Stimulated activated naive CD8-positive, alpha-beta T cell treated with anti-CD3 and anti-CD28 coated beads, Interleukin-15, amount 100 ng/mL, for 72 hours (primary cell): ENCODE results near the gene TNFAIP8.

ENCODE experiments used
- ATAC-seq: fragments of 150-1000 bp; cut with Tn5 transposase; 2 replicates; pipeline ENCODE4 v1.10.0; 2021; ENCODE audit warnings: mild to moderate bottlenecking, moderate library complexity
- DNase-seq, 2 donors: peaks; one replicate each; pipeline ENCODE4 v3.0.0; 2021 to 2022
- H3K27ac Mint-ChIP-seq, 2 donors: one replicate each; pipeline ENCODE4 v1.8.0; 2022; ENCODE audit warnings: mild to moderate bottlenecking in 2 of 2, mixed read lengths in 2 of 2, moderate library complexity in 2 of 2
- H3K27me3 Mint-ChIP-seq: one replicate; pipeline ENCODE4 v1.8.0; 2022; ENCODE audit warnings: mixed read lengths
- H3K4me1 Mint-ChIP-seq: one replicate; pipeline ENCODE4 v1.8.0; 2022; ENCODE audit warnings: mild to moderate bottlenecking, mixed read lengths
- H3K4me3 Mint-ChIP-seq, 2 donors: one replicate each; pipeline ENCODE4 v1.8.0; 2022; ENCODE audit warnings: mild to moderate bottlenecking in 2 of 2, mixed read lengths in 2 of 2, moderate library complexity in 1 of 2
- H3K9me3 Mint-ChIP-seq, 2 donors: one replicate each; pipeline ENCODE4 v1.8.0; 2022; ENCODE audit warnings: mixed read lengths in 2 of 2

Gene TNFAIP8

DNA sequence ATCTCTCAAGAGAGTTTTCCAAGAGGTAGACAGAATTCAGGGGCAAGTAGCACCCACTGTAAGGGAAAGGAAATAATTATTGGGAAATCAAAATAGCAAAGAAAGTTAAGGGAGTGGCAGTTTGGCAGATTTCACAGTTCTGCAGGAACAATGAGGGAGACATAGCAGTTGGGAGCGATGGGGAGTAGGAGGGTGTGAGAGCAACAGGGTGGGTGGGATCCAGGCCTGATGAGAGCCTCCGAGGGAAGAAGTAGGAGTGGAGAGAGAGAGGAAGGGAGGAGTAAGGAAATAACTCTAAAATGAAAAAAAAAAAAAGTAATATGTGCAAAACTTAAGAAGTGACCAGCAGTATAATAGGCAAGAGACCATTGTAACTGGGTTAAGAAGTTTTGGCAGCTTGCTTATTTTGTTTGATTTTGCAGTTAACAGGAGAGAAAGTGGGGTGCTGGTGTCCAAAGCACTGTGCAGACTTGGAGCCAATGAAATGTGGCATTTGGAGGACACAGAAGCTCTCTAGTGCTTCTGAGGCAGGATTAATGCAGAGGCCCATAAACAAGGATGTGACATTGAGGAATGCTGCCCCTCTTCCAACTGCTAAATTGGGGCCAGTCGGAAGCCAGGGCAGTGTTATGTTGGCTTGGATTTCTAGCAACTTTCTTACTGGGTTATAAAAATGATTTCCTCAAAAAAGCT is 10.2 kb downstream of the TNFAIP8 start:
- ATAC-seq (no peak), DNase-seq (no peak)
- Mint-ChIP-seq H3K9me3 (peaks cover 0 to 4% of the 10 kb centered on the region in 2 donors), H3K4me3 (peak overlapping the region; percentile 58 to 88), H3K4me1 (peaks cover 96% of the 10 kb centered on the region), H3K27ac (peak overlapping the region; percentile 98 to 100), H3K27me3 (no peaks in the 10 kb centered on the region)

DNA sequence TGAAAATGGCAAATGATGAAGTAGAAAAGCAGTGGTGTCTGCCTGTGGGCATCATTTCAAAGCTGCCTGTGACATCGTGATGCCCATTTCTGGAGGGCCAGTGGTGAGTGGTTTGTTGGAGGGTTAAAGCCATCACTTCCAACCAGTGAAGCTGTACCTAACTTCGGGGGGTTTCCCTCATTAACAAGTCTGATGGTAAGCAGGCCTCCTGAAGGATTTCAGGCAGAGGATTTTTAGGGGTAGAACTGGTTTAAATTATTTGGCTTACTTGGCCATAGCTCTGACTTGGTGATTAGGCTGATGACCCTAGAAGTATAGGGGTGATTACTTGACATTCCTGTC is 10.7 kb downstream of the TNFAIP8 start:
- ATAC-seq: peak; percentile 73
- peak overlapping the region; percentile 58 to 88 for H3K4me3 Mint-ChIP-seq
- H3K4me1 Mint-ChIP-seq: peaks cover 96% of the 10 kb centered on the region
- peak in 1 of 2 donors; percentile 67 for DNase-seq
- H3K9me3 Mint-ChIP-seq: peaks cover 0 to 4% of the 10 kb centered on the region in 2 donors
- H3K27me3 Mint-ChIP-seq: no peaks in the 10 kb centered on the region
- peak overlapping the region; percentile 98 to 100 for H3K27ac Mint-ChIP-seq

DNA sequence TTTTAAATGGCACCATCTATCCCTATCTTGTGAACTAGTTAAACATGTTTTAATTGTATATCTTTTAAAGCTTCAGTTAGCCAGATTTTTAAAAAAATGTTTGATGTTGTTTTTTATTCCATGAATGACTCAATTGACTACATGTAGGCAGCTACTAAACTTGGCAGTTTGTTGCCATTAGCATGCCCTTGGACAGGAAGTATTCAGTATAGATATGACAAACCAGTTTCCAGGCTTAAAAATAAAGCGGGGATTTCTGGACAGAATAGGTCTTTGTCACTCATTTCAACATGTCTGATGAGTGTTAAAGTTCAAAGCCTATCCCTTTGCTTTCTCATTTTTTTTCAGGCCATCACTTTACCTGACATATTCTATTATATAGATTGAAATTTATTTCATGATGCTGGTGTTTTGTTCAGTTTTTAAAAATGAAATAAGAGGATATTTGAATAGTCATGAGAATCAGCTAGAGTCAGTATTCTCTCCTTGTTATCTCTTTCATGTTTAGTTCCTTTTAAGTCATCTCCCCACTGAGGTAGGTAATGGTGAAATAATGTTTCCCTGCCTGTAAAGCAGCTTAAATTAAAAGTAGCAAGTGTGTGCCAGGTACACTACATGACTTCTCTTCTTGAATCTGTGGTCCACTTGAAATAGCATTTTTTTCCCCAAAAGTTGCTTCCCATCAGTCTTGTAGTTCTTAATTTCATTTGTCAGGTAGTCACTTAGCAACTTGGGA is 11.9 kb downstream of the TNFAIP8 start:
- DNase-seq (peak; percentile 26 to 40), ATAC-seq (peak; percentile 83)
- peaks cover 91% of the 10 kb centered on the region for H3K4me1 Mint-ChIP-seq
- H3K27me3 Mint-ChIP-seq: no peaks in the 10 kb centered on the region
- H3K27ac Mint-ChIP-seq: peak overlapping the region; percentile 98 to 100
- peaks cover 0 to 4% of the 10 kb centered on the region in 2 donors for H3K9me3 Mint-ChIP-seq
- peak overlapping the region; percentile 80 to 88 for H3K4me3 Mint-ChIP-seq

DNA sequence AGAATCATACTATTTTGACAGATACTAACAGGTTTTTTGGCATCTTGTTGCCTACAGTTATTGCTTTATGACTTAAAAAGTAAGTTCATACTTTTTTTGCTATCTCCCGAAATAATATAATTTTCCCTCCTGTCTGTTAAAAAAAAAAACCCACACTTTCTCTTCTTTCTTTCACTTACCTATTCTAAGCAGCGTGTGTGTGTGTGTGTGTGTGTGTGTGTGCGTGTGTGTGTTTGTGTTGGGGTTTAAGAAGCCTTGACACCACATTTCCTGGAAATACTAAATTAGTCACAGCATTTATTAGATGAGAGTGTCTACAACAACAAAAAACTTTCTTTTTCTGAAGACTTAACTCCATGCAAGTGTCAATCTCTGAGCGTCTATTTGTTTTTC is 12.4 kb downstream of the TNFAIP8 start:
- peaks cover 91% of the 10 kb centered on the region for H3K4me1 Mint-ChIP-seq
- DNase-seq (no peak), ATAC-seq (peak; percentile 53)
- peak overlapping the region; percentile 80 to 88 for H3K4me3 Mint-ChIP-seq
- H3K27ac Mint-ChIP-seq: peak overlapping the region; percentile 98 to 100
- H3K9me3 Mint-ChIP-seq: peaks cover 0 to 4% of the 10 kb centered on the region in 2 donors
- H3K27me3 Mint-ChIP-seq: no peaks in the 10 kb centered on the region

DNA sequence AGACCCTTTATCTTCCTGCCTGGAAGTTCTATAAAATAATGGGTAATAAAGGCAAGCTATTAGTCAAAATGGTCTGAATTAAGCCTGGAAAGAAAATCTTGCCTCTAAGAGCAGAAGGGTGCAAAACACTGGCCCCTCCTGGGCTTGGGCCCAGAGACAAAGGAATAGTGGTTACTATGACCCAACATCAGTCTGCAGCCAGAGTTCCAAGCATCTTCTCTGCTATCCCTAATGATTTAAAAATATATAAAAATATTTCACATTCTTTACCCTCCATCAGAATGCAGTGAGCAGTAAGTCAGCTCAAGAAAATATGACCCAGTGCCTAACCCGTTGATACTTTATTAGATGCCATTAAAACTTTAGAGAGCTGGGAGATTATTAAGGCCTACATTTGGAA is 14.7 kb downstream of the TNFAIP8 start:
- peak overlapping the region in 1 of 2 donors; percentile 48 for H3K27ac Mint-ChIP-seq
- DNase-seq (no peak), ATAC-seq (no peak)
- H3K4me3 Mint-ChIP-seq: peak overlapping the region in 1 of 2 donors; percentile 45
- H3K27me3 Mint-ChIP-seq: no peaks in the 10 kb centered on the region
- H3K9me3 Mint-ChIP-seq: no peaks in the 10 kb centered on the region
- peaks cover 88% of the 10 kb centered on the region for H3K4me1 Mint-ChIP-seq

- Mint-ChIP-seq H3K4me1 (peaks cover 81% of the 10 kb centered on the region), H3K9me3 (no peaks in the 10 kb centered on the region), H3K4me3 (peak overlapping the region in 1 of 2 donors; percentile 45), H3K27ac (peak overlapping the region; percentile 80 to 84), H3K27me3 (no peaks in the 10 kb centered on the region)
- ATAC-seq (no peak), DNase-seq (no peak)
These were observed 15.3 kb downstream of the TNFAIP8 start for GRCh38 chr5:119371146-119371545.

DNA sequence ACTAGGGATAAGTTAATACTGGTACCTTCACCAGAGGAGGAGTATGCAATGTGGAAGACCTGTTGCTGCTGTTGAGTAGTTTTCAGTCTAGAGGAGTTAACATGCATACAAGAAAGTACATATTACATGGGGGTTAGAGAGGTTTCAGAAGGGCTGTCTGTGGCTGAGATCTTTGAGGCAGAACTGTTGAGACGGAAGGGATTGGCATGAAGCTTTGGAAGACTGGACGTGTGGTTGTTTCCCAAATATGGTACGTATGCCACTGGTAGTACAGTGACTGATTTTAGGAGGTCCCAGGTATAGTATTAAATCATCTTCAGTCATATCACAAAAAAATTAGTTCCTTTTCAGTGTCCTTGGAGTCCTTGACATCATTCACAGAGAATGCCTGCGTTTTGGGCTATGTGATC is 17.6 kb downstream of the TNFAIP8 start:
- peak overlapping the region in 1 of 2 donors; percentile 0 for H3K4me3 Mint-ChIP-seq
- H3K27ac Mint-ChIP-seq: peak overlapping the region; percentile 0 to 48
- DNase-seq (no peak), ATAC-seq (peak; percentile 59)
- H3K27me3 Mint-ChIP-seq: no peaks in the 10 kb centered on the region
- H3K4me1 Mint-ChIP-seq: peaks cover 81% of the 10 kb centered on the region
- H3K9me3 Mint-ChIP-seq: no peaks in the 10 kb centered on the region

GRCh38 chr5:119374901-119375300 is 19.1 kb downstream of the TNFAIP8 start:
- DNase-seq: no peak
- Mint-ChIP-seq H3K4me3 (no peak overlapping the region), H3K27me3 (no peaks in the 10 kb centered on the region), H3K4me1 (peaks cover 81% of the 10 kb centered on the region), H3K9me3 (no peaks in the 10 kb centered on the region), H3K27ac (peak overlapping the region; percentile 34 to 40)
- no peak for ATAC-seq

DNA sequence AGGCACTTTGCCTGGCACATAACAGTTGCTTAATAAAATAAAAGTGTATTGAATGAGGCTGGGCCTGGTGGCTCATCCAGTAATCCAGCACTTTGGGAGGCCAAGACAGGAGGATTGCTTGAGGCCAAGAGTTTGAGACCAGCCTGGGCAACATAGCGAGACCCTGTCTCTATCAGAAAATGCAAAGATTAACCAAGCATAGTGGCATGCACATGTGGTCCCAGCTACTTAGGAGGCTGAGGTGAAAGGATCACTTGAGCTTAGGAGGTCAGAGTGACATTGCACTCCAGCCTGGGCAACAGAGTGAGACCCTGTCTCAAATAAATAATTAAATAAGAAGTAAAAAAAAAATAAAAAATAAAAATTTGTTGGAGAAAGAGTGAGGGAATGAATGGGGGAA is 21.2 kb downstream of the TNFAIP8 start:
- DNase-seq (no peak), ATAC-seq (no peak)
- Mint-ChIP-seq H3K4me3 (no peak overlapping the region), H3K27ac (peak overlapping the region; percentile 40 to 86), H3K4me1 (peaks cover 77% of the 10 kb centered on the region), H3K9me3 (no peaks in the 10 kb centered on the region), H3K27me3 (no peaks in the 10 kb centered on the region)

GRCh38 chr5:119378075-119378700 is 22.4 kb downstream of the TNFAIP8 start:
- Mint-ChIP-seq H3K27ac (peak overlapping the region; percentile 80 to 89), H3K27me3 (no peaks in the 10 kb centered on the region), H3K4me1 (peaks cover 82% of the 10 kb centered on the region), H3K4me3 (peak overlapping the region; percentile 24 to 49), H3K9me3 (no peaks in the 10 kb centered on the region)
- DNase-seq (no peak), ATAC-seq (peak; percentile 35)

GRCh38 chr5:119379096-119379495 is 23.3 kb downstream of the TNFAIP8 start:
- Mint-ChIP-seq H3K27ac (peak overlapping the region; percentile 43 to 86), H3K4me1 (peaks cover 84% of the 10 kb centered on the region), H3K4me3 (peak overlapping the region in 1 of 2 donors; percentile 28), H3K9me3 (no peaks in the 10 kb centered on the region), H3K27me3 (no peaks in the 10 kb centered on the region)
- ATAC-seq: no peak
- no peak for DNase-seq

DNA sequence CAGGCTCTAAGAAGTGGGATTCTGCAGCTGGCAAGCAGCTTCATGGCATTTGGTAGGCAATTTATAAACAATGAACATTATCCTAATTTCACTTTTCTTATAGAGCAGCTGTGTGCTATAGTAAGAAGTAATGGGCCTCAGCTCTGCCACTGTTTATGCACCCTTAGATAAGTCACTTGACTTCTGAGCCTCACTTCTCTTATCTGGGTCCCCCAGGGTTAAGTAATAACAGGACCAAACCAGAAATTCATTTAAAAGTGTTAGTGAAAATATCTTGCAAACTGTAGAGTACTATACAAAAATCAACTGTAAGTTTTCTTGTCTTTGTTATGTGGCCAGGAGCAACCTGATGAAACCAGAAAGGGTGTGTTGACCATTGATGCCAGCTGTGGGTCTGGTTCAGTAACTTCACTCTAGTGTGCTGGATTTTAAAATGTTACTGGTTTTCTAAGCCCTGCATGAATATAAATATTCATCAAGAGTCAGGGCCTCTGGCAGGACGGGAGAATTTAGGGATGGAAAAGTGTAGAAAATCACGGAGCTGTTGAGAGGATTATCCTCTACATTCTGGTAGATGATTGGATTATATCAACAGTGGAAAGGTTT is 24.2 kb downstream of the TNFAIP8 start:
- peak overlapping the region; percentile 68 to 91 for H3K27ac Mint-ChIP-seq
- DNase-seq (no peak), ATAC-seq (no peak)
- peaks cover 86% of the 10 kb centered on the region for H3K4me1 Mint-ChIP-seq
- H3K9me3 Mint-ChIP-seq: no peaks in the 10 kb centered on the region
- H3K4me3 Mint-ChIP-seq: no peak overlapping the region
- H3K27me3 Mint-ChIP-seq: no peaks in the 10 kb centered on the region

GRCh38 chr5:119382169-119382568 is 26.4 kb downstream of the TNFAIP8 start:
- peak overlapping the region in 1 of 2 donors; percentile 31 for H3K4me3 Mint-ChIP-seq
- no peaks in the 10 kb centered on the region for H3K9me3 Mint-ChIP-seq
- DNase-seq: no peak
- ATAC-seq: peak; percentile 67
- H3K27ac Mint-ChIP-seq: peak overlapping the region in 1 of 2 donors; percentile 72
- no peaks in the 10 kb centered on the region for H3K27me3 Mint-ChIP-seq
- peaks cover 93% of the 10 kb centered on the region for H3K4me1 Mint-ChIP-seq

GRCh38 chr5:119383008-119383407 is 27.2 kb downstream of the TNFAIP8 start:
- no peaks in the 10 kb centered on the region for H3K27me3 Mint-ChIP-seq
- H3K27ac Mint-ChIP-seq: peak overlapping the region in 1 of 2 donors; percentile 23
- H3K4me3 Mint-ChIP-seq: peak overlapping the region in 1 of 2 donors; percentile 42
- H3K9me3 Mint-ChIP-seq: no peaks in the 10 kb centered on the region
- H3K4me1 Mint-ChIP-seq: peaks cover 93% of the 10 kb centered on the region
- no peak for DNase-seq
- no peak for ATAC-seq

DNA sequence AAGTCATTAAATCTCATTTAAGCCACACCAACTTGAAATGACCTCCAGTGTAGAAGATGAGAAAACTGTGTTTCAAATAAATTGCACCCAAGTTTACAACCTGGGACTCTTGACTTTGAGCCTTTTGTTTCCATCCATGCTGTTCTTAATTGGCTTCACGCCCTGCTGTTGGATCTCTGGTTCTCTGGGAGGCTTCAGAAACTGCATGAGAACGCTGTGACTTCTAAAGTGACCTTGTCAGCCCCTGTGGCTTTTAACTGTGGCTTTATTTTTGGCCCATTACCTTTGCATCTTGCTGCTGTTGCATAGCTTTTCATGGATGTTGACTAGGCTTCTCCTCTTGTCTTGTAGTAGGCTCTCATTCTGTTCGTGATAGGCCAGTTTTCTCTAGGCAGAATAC is 29.3 kb downstream of the TNFAIP8 start:
- no peak for DNase-seq
- Mint-ChIP-seq H3K9me3 (no peaks in the 10 kb centered on the region), H3K4me3 (peak overlapping the region; percentile 30 to 50), H3K27me3 (no peaks in the 10 kb centered on the region), H3K27ac (peak overlapping the region; percentile 37 to 63), H3K4me1 (peaks cover 93% of the 10 kb centered on the region)
- peak; percentile 24 for ATAC-seq
